BJ (cell line): ENCODE measurements around the gene ZDHHC19. TPM values are rescaled to one million over a fixed set of nuclear protein-coding genes. Genes with fewer than 3 reads are reported as not detected.

ENCODE experiments used
- CTCF ChIA-PET: fragments of 350-600 bp; formaldehyde crosslinking; extraction: SDS; loops from one replicate; lab custom pipeline; 2021; ENCODE audit warnings: antibody characterized with exemption, inconsistent platforms; lab: Yijun Ruan, JAX
- POLR2A ChIA-PET: fragments of 300-600 bp; sonication (Branson Sonifier 250); formaldehyde crosslinking; extraction: SDS; loops from one replicate; lab custom pipeline; 2021; ENCODE audit warnings: antibody characterized with exemption; lab: Charles Lee
- DNase-seq: peaks from one replicate; pipeline ENCODE4 v3.0.0-alpha.2; 2011; ENCODE audit warnings: low read depth
- H3K27me3 ChIP-seq: 2 replicates; pipeline ENCODE4 v1.6.0; 2011; ENCODE audit warnings: low read length; ENCODE audit not compliant: control insufficient read depth, insufficient read depth
- H3K36me3 ChIP-seq: 2 replicates; pipeline ENCODE4 v1.5.1; 2011; ENCODE audit warnings: low read length; ENCODE audit not compliant: control insufficient read depth, insufficient read depth
- H3K4me3 ChIP-seq: 2 replicates; pipeline ENCODE4 v1.5.1; 2011; ENCODE audit warnings: low read depth, mild to moderate bottlenecking, control low read depth, low read length
- CTCF ChIP-seq: IDR thresholded peaks from 2 replicates; pipeline ENCODE4 v1.5.1; 2011; ENCODE audit warnings: low read depth, mild to moderate bottlenecking, control low read depth, inconsistent platforms, low read length, moderate library complexity; ENCODE audit not compliant: insufficient read depth
- polyA minus RNA-seq: library from RNA; depleted of rRNA, polyadenylated mRNA; stranded (reverse); fragments of >200 nt; gene quantifications from 2 replicates; pipeline ENCODE4 v1.2.3, GENCODE V29; 2011; rRNA and poly(A)+ RNA removed
- polyA plus RNA-seq: library from polyadenylated mRNA; depleted of rRNA; stranded (reverse); fragments of >200 nt; gene quantifications from 2 replicates; pipeline ENCODE4 v1.2.3, GENCODE V29; 2011; rRNA removed

ZDHHC19 gene
- not detected in 2 replicates for polyA plus RNA-seq
- not detected in 2 replicates for polyA minus RNA-seq

GRCh38 chr3:196210673-196211556 lies at the start of gene ZDHHC19:
ZDHHC19 (minus strand) TSS chr3:196211400; CDS start chr3:196211315, 85 bp downstream.
- ChIA-PET POLR2A (no interaction called here), CTCF (no interaction called here)
- Histone ChIP-seq H3K36me3 (no peaks in the 10 kb centered on the region), H3K4me3 (no peak within 1 kb of the TSS), H3K27me3 (peaks cover 6% of the 10 kb centered on the region)
- TF ChIP-seq CTCF, result no peak
- no peak for DNase-seq

GRCh38 chr3:196260784-196261183 lies 49.6 kb upstream of the ZDHHC19 start:
- DNase-seq, result no peak
- TF ChIP-seq CTCF, result no peak
- POLR2A ChIA-PET, result no interaction called here
- CTCF ChIA-PET, result no interaction called here
- Histone ChIP-seq H3K4me3 (no peak overlapping the region), H3K27me3 (no peaks in the 10 kb centered on the region), H3K36me3 (no peaks in the 10 kb centered on the region; the same call in 1 of the 2 replicates)

- DNase-seq, result no peak
- TF ChIP-seq CTCF, result no peak
- ChIA-PET POLR2A (interaction anchor here (0.6 kb wide), 1 partner anchor 174 kb away, joined by 5 read pairs; no protein-coding TSS in a partner anchor), CTCF (interaction anchor here (0.9 to 4.1 kb wide), 4 partner anchors 185 to 267 kb away, joined by 3 to 42 read pairs (median 12); partner anchors contain the start of gene SMCO1)
- Histone ChIP-seq H3K4me3 (no peak overlapping the region), H3K27me3 (no peaks in the 10 kb centered on the region), H3K36me3 (no peaks in the 10 kb centered on the region)
Measured at GRCh38 chr3:196255776-196256175, 44.6 kb upstream of the ZDHHC19 start.

- ChIA-PET POLR2A (no interaction called here), CTCF (interaction anchor here (0.9 to 4.1 kb wide), 13 partner anchors 10 to 430 kb away, joined by 3 to 42 read pairs (median 5); partner anchors contain the start of gene SMCO1)
- TF ChIP-seq CTCF, result no peak
- Histone ChIP-seq H3K27me3 (no peaks in the 10 kb centered on the region), H3K4me3 (no peak overlapping the region), H3K36me3 (no peaks in the 10 kb centered on the region)
- no peak for DNase-seq
Measured at GRCh38 chr3:196254376-196255283, 43.4 kb upstream of the ZDHHC19 start.

GRCh38 chr3:196251918-196252317 lies 40.7 kb upstream of the ZDHHC19 start:
- CTCF ChIA-PET, result interaction anchor here (1.0 to 4.1 kb wide), 3 partner anchors 271 to 277 kb away, joined by 3 to 42 read pairs (median 6); no protein-coding TSS in a partner anchor
- DNase-seq, result no peak
- POLR2A ChIA-PET, result no interaction called here
- H3K27me3 ChIP-seq, result no peaks in the 10 kb centered on the region
- TF ChIP-seq CTCF, result no peak
- H3K36me3 ChIP-seq, result peaks cover 5% of the 10 kb centered on the region
- H3K4me3 ChIP-seq, result no peak overlapping the region
